HepG2 (cell line): ENCODE results near the gene TMEM253. TPM values are rescaled to one million over a fixed set of nuclear protein-coding genes. Genes with fewer than 3 reads are reported as not detected.
A peak's percentile ranks its signal among the peaks of the same experiment; 100 is the strongest.

Source experiments
- ATF7-NPFF ChIP-seq: sonication (generic); formaldehyde crosslinking; IDR thresholded peaks from 2 replicates; pipeline ENCODE4 v1.8.1; 2023; ENCODE audit warnings: mild to moderate bottlenecking, low read depth, missing genetic modification reagents, moderate library complexity
- CBFB ChIP-seq: sonication (generic); formaldehyde crosslinking; IDR thresholded peaks from 2 replicates; pipeline ENCODE4 v1.4.0; 2020; ENCODE audit warnings: missing genetic modification reagents
- CBX5 ChIP-seq: sonication (generic); formaldehyde crosslinking; IDR thresholded peaks from 2 replicates; pipeline ENCODE4 v1.4.0; 2020; ENCODE audit warnings: missing genetic modification reagents, borderline replicate concordance
- CHCHD3 ChIP-seq: sonication (generic); formaldehyde crosslinking; IDR thresholded peaks from 2 replicates; pipeline ENCODE4 v1.8.0; 2022; ENCODE audit warnings: mild to moderate bottlenecking, missing genetic modification reagents, moderate library complexity
- DMAP1 ChIP-seq: IDR thresholded peaks from 2 replicates; pipeline ENCODE4 v1.6.1; 2016
- GABPB1 ChIP-seq: IDR thresholded peaks from 2 replicates; pipeline ENCODE4 v1.6.1; 2016; ENCODE audit warnings: mild to moderate bottlenecking, missing genetic modification reagents, moderate library complexity, missing compliant biosample characterization
- JUNB ChIP-seq: sonication (generic); formaldehyde crosslinking; IDR thresholded peaks from 2 replicates; pipeline ENCODE4 v1.8.0; 2022; ENCODE audit warnings: missing genetic modification reagents, mild to moderate bottlenecking, borderline replicate concordance
- KLF16 ChIP-seq, 2 experiments: sonication (generic) in 1 of 2; formaldehyde crosslinking in 1 of 2; IDR thresholded peaks; 2 replicates each; pipeline versions ENCODE4 v1.6.1 to v1.8.0; 2016 to 2023; ENCODE audit warnings: missing genetic modification reagents in 2 of 2, missing compliant biosample characterization in 1 of 2
- MYC ChIP-seq: sonication (generic); formaldehyde crosslinking; IDR thresholded peaks from 2 replicates; pipeline ENCODE4 v1.9.0; 2021; ENCODE audit warnings: missing genetic modification reagents, borderline replicate concordance
- NFKB2 ChIP-seq: sonication (generic); formaldehyde crosslinking; IDR thresholded peaks from 2 replicates; pipeline ENCODE4 v1.4.0; 2020; ENCODE audit warnings: missing genetic modification reagents, borderline replicate concordance
- NFKBIZ ChIP-seq: IDR thresholded peaks from 2 replicates; pipeline ENCODE4 v1.6.1; 2018; ENCODE audit warnings: missing genetic modification reagents, missing compliant biosample characterization
- SMARCE1 ChIP-seq: fragments of 450-650 bp; IDR thresholded peaks from 2 replicates; pipeline ENCODE4 v1.6.1; 2017; ENCODE audit warnings: borderline replicate concordance
- TAF1 ChIP-seq: sonication (generic); formaldehyde crosslinking; IDR thresholded peaks from 2 replicates; pipeline ENCODE4 v1.4.0; 2020; ENCODE audit warnings: missing genetic modification reagents
- TEAD3 ChIP-seq: optimal IDR thresholded peaks from 2 replicates; pipeline ENCODE3; 2016; ENCODE audit warnings: borderline replicate concordance
- TMF1 ChIP-seq: sonication (generic); formaldehyde crosslinking; IDR thresholded peaks from 2 replicates; pipeline ENCODE4 v1.8.1; 2022; ENCODE audit warnings: low read depth, missing genetic modification reagents
- ZFY ChIP-seq: sonication (generic); formaldehyde crosslinking; IDR thresholded peaks from 2 replicates; pipeline ENCODE4 v1.4.0; 2020; ENCODE audit warnings: missing genetic modification reagents
- ZNF253 ChIP-seq: sonication (generic); formaldehyde crosslinking; IDR thresholded peaks from 2 replicates; pipeline ENCODE4 v1.8.0; 2022; ENCODE audit warnings: mild to moderate bottlenecking, missing genetic modification reagents, borderline replicate concordance
- ZNF3 ChIP-seq: IDR thresholded peaks from 2 replicates; pipeline ENCODE4 v1.7.0; 2017; ENCODE audit warnings: inconsistent platforms
- ZNF530 ChIP-seq: sonication (generic); formaldehyde crosslinking; IDR thresholded peaks from 2 replicates; pipeline ENCODE4 v1.5.0; 2020; ENCODE audit warnings: low read depth, mild to moderate bottlenecking, missing genetic modification reagents
- ZNF552 ChIP-seq: sonication (generic); formaldehyde crosslinking; IDR thresholded peaks from 2 replicates; pipeline ENCODE4 v1.9.0; 2022; ENCODE audit warnings: missing genetic modification reagents, mild to moderate bottlenecking, borderline replicate concordance
- ZNF749 ChIP-seq: sonication (generic); formaldehyde crosslinking; IDR thresholded peaks from 2 replicates; pipeline ENCODE4 v1.8.0; 2022; ENCODE audit warnings: mild to moderate bottlenecking, missing genetic modification reagents, moderate library complexity, borderline replicate concordance
- ZSCAN21 ChIP-seq: sonication (generic); formaldehyde crosslinking; IDR thresholded peaks from 2 replicates; pipeline ENCODE4 v1.8.0; 2022; ENCODE audit warnings: mild to moderate bottlenecking, missing genetic modification reagents, moderate library complexity, borderline replicate concordance
- polyA plus RNA-seq, 8 experiments: library from polyadenylated mRNA; depleted of rRNA in 3 of 8; stranded (reverse) in 7 of 8; unstranded in 1 of 8; fragments of >200 nt; fragmentation: Illumina TruSeq in 4 of 8; extraction: Trizol in 4 of 8; gene quantifications; 2 replicates each; pipeline versions ENCODE4 v1.2.1 to v1.2.3, GENCODE V29; 2011 to 2016; ENCODE audit warnings: low read depth in 4 of 8, missing spikeins in 1 of 8, mixed read lengths in 1 of 8; ENCODE audit not compliant: insufficient read depth in 1 of 8
- total RNA-seq, 5 experiments: library from RNA; depleted of rRNA; stranded (reverse); fragments of >200 nt; fragmentation: Illumina TruSeq; extraction: Trizol; gene quantifications; 2 replicates each; pipeline ENCODE4 v1.2.3, GENCODE V29; 2016; ENCODE audit warnings: low read depth in 1 of 5
- TF ChIP-seq, protein P1 (sequence below): sonication (generic); formaldehyde crosslinking; IDR thresholded peaks from 2 replicates; pipeline ENCODE4 v1.5.0; 2020; ENCODE audit warnings: missing genetic modification reagents
- TF ChIP-seq, protein P2 (sequence below): conservative IDR thresholded peaks from 2 replicates; pipeline ENCODE4 v1.6.1; 2018; ENCODE audit warnings: missing genetic modification reagents
- TF ChIP-seq, protein P3 (sequence below): sonication (generic); formaldehyde crosslinking; IDR thresholded peaks from 2 replicates; pipeline ENCODE4 v1.8.0; 2022; ENCODE audit warnings: missing genetic modification reagents, mild to moderate bottlenecking, borderline replicate concordance
- TF ChIP-seq, protein P4 (sequence below): sonication (generic); formaldehyde crosslinking; IDR thresholded peaks from 2 replicates; pipeline ENCODE4 v1.8.0; 2022; ENCODE audit warnings: mild to moderate bottlenecking, missing genetic modification reagents; ENCODE audit not compliant: insufficient replicate concordance
- TF ChIP-seq, protein P5 (sequence below): IDR thresholded peaks from 2 replicates; pipeline ENCODE4 v1.6.1; 2016

The TMEM253 gene
- total and polyA plus RNA-seq, 2 of the 13 experiments (the other 11 are each of a cell fraction or from before 2014, with no cell fraction given), result 0.29 to 0.45 TPM

DNA sequence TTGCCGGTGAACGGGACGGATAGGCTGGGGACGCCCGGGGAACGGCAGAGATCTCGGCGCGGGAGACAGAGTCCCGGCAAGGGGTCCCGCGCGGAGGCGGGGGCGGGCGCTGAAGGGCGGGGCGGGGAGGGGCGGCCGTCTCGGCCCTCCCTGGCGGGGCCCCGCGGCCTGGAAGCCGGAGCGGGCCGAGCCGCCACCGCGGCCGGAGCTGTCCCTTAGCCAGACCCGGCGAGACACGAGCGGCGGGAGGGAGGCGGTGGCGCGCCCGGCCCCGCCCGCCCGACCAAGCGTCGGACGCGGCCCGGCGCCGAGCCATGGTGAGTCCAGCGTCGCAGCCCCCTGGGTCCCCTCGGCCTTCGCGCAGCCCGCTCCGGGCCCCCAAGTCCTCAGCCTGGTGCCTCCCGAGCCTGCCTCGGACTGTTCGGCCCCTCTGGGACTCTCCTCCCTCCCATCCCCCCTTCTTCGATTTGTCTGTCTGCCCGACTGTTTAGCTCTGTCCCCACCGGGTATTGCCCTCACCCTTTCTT lies 30.7 kb upstream of the TMEM253 start, which contains the start of gene ARHGEF40 (continued):
- no peak for TF ChIP-seq DMAP1 (CRISPR knock-in tag)
- TF ChIP-seq JUNB (CRISPR knock-in tag), result 0 out of 2 replicates have a peak, but pooled peaks have one; percentile 44
- peak; percentile 60; the same call in 1 of the 2 replicates for TF ChIP-seq ZSCAN21
- TF ChIP-seq NFKB2 (CRISPR knock-in tag), result no peak
- no peak for TF ChIP-seq ZNF552 (CRISPR knock-in tag)
- TF ChIP-seq, protein P1, sequence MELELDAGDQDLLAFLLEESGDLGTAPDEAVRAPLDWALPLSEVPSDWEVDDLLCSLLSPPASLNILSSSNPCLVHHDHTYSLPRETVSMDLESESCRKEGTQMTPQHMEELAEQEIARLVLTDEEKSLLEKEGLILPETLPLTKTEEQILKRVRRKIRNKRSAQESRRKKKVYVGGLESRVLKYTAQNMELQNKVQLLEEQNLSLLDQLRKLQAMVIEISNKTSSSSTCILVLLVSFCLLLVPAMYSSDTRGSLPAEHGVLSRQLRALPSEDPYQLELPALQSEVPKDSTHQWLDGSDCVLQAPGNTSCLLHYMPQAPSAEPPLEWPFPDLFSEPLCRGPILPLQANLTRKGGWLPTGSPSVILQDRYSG (CRISPR knock-in tag), result no peak
- TF ChIP-seq ZNF530 (CRISPR knock-in tag), result no peak
- TF ChIP-seq ATF7-NPFF, result peak; percentile 60
- TF ChIP-seq, protein P2, sequence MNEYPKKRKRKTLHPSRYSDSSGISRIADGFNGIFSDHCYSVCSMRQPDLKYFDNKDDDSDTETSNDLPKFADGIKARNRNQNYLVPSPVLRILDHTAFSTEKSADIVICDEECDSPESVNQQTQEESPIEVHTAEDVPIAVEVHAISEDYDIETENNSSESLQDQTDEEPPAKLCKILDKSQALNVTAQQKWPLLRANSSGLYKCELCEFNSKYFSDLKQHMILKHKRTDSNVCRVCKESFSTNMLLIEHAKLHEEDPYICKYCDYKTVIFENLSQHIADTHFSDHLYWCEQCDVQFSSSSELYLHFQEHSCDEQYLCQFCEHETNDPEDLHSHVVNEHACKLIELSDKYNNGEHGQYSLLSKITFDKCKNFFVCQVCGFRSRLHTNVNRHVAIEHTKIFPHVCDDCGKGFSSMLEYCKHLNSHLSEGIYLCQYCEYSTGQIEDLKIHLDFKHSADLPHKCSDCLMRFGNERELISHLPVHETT, result no peak
- TF ChIP-seq ZFY, result peak; percentile 74
- no peak for TF ChIP-seq TEAD3 (CRISPR knock-in tag)
- TF ChIP-seq GABPB1 (CRISPR knock-in tag), result no peak
- TF ChIP-seq ZNF253 (CRISPR knock-in tag), result 0 out of 2 replicates have a peak, but pooled peaks have one; percentile 28
- 0 out of 2 replicates have a peak, but pooled peaks have one; percentile 70 for TF ChIP-seq ZNF749 (CRISPR knock-in tag)
- TF ChIP-seq TAF1 (CRISPR knock-in tag), result no peak
- no peak for TF ChIP-seq NFKBIZ
- no peak for TF ChIP-seq MYC (CRISPR knock-in tag)
- TF ChIP-seq ZNF3 (CRISPR knock-in tag), result no peak
- 0 out of 4 replicates have a peak, but pooled peaks of 1 of the 2 experiments have one; percentile 3 for TF ChIP-seq KLF16 (CRISPR knock-in tag; IDR thresholded peaks at IDR 0.05)
- TF ChIP-seq, protein P3, sequence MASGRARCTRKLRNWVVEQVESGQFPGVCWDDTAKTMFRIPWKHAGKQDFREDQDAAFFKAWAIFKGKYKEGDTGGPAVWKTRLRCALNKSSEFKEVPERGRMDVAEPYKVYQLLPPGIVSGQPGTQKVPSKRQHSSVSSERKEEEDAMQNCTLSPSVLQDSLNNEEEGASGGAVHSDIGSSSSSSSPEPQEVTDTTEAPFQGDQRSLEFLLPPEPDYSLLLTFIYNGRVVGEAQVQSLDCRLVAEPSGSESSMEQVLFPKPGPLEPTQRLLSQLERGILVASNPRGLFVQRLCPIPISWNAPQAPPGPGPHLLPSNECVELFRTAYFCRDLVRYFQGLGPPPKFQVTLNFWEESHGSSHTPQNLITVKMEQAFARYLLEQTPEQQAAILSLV (CRISPR knock-in tag), result no peak
- TF ChIP-seq TMF1 (CRISPR knock-in tag), result 0 out of 2 replicates have a peak, but pooled peaks have one; percentile 83
- no peak for TF ChIP-seq CBX5 (CRISPR knock-in tag)
- TF ChIP-seq, protein P4, sequence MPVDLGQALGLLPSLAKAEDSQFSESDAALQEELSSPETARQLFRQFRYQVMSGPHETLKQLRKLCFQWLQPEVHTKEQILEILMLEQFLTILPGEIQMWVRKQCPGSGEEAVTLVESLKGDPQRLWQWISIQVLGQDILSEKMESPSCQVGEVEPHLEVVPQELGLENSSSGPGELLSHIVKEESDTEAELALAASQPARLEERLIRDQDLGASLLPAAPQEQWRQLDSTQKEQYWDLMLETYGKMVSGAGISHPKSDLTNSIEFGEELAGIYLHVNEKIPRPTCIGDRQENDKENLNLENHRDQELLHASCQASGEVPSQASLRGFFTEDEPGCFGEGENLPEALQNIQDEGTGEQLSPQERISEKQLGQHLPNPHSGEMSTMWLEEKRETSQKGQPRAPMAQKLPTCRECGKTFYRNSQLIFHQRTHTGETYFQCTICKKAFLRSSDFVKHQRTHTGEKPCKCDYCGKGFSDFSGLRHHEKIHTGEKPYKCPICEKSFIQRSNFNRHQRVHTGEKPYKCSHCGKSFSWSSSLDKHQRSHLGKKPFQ (CRISPR knock-in tag), result peak; percentile 30
- TF ChIP-seq SMARCE1, result no peak
- no peak; the same call in 1 of the 2 replicates for TF ChIP-seq CHCHD3 (CRISPR knock-in tag)
- TF ChIP-seq, protein P5, sequence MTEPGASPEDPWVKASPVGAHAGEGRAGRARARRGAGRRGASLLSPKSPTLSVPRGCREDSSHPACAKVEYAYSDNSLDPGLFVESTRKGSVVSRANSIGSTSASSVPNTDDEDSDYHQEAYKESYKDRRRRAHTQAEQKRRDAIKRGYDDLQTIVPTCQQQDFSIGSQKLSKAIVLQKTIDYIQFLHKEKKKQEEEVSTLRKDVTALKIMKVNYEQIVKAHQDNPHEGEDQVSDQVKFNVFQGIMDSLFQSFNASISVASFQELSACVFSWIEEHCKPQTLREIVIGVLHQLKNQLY (CRISPR knock-in tag), result no peak
- TF ChIP-seq CBFB (CRISPR knock-in tag), result peak; percentile 4; the same call in 1 of the 2 replicates
